Left renal cortex interstitium (tissue), 4 donors: ENCODE data around the gene DNER. TPM values are rescaled to one million over a fixed set of nuclear protein-coding genes. Genes with fewer than 3 reads are reported as not detected.

ENCODE experiments used
- DNase-seq, 4 donors: peaks; one replicate each; pipeline ENCODE4 v3.0.0-alpha.2; 2013; ENCODE audit warnings: low read depth in 4 of 4, low spot score in 2 of 4, missing footprints in 1 of 4
- polyA plus RNA-seq, 4 donors: library from polyadenylated mRNA; unstranded; fragments of 120-200 nt; gene quantifications; one replicate each; pipeline ENCODE4 v1.2.1, GENCODE V29; 2013; ENCODE audit not compliant: insufficient read length in 4 of 4

Gene DNER
- polyA plus RNA-seq, 4 donors: 53.4 to 68.4 (median 62.5) TPM

GRCh38 chr2:229582151-229582550, 132.2 kb downstream of the DNER start:
- DNase-seq: no peak

GRCh38 chr2:229578052-229578846, 136.1 kb downstream of the DNER start:
- DNase-seq: no peak

GRCh38 chr2:229575569-229576315, 138.6 kb downstream of the DNER start:
- no peak for DNase-seq

GRCh38 chr2:229572507-229573271, 141.7 kb downstream of the DNER start:
- no peak for DNase-seq

GRCh38 chr2:229571243-229571642, 143.1 kb downstream of the DNER start:
- DNase-seq: no peak

- DNase-seq: no peak
Observed at GRCh38 chr2:229566370-229566769, 148.0 kb downstream of the DNER start.

- DNase-seq: no peak
Observed at GRCh38 chr2:229564300-229564907, 150.0 kb downstream of the DNER start.

GRCh38 chr2:229563388-229563787, 151.0 kb downstream of the DNER start:
- DNase-seq: no peak

- no peak for DNase-seq
Observed at GRCh38 chr2:229562472-229563127, 151.8 kb downstream of the DNER start.

GRCh38 chr2:229559986-229560385, 154.4 kb downstream of the DNER start:
- DNase-seq: no peak

GRCh38 chr2:229553091-229553490, 161.3 kb downstream of the DNER start:
- DNase-seq: no peak

- DNase-seq: no peak
Observed at GRCh38 chr2:229543176-229543873, 171.0 kb downstream of the DNER start.

- DNase-seq: no peak
Observed at GRCh38 chr2:229539628-229540027, 174.7 kb downstream of the DNER start.

GRCh38 chr2:229531594-229531993, 182.8 kb downstream of the DNER start:
- no peak for DNase-seq

GRCh38 chr2:229530434-229530833, 183.9 kb downstream of the DNER start:
- no peak for DNase-seq

- DNase-seq: no peak
Observed at GRCh38 chr2:229528846-229529245, 185.5 kb downstream of the DNER start.

GRCh38 chr2:229526951-229527350, 187.4 kb downstream of the DNER start:
- no peak for DNase-seq

- no peak for DNase-seq
Observed at GRCh38 chr2:229524799-229525198, 189.6 kb downstream of the DNER start.

GRCh38 chr2:229523663-229524062, 190.7 kb downstream of the DNER start:
- no peak for DNase-seq

- DNase-seq: no peak
Observed at GRCh38 chr2:229521576-229521975, 192.8 kb downstream of the DNER start.
